GM19035 (cell line): ENCODE results near the gene AMZ1.

Experiments
- ATAC-seq: cut with Tn5 transposase; IDR thresholded peaks from one replicate; pipeline ENCODE4 v1.9.1; 2021; ENCODE audit not compliant: unreplicated experiment

AMZ1 gene, protein sequence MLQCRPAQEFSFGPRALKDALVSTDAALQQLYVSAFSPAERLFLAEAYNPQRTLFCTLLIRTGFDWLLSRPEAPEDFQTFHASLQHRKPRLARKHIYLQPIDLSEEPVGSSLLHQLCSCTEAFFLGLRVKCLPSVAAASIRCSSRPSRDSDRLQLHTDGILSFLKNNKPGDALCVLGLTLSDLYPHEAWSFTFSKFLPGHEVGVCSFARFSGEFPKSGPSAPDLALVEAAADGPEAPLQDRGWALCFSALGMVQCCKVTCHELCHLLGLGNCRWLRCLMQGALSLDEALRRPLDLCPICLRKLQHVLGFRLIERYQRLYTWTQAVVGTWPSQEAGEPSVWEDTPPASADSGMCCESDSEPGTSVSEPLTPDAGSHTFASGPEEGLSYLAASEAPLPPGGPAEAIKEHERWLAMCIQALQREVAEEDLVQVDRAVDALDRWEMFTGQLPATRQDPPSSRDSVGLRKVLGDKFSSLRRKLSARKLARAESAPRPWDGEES

DNA sequence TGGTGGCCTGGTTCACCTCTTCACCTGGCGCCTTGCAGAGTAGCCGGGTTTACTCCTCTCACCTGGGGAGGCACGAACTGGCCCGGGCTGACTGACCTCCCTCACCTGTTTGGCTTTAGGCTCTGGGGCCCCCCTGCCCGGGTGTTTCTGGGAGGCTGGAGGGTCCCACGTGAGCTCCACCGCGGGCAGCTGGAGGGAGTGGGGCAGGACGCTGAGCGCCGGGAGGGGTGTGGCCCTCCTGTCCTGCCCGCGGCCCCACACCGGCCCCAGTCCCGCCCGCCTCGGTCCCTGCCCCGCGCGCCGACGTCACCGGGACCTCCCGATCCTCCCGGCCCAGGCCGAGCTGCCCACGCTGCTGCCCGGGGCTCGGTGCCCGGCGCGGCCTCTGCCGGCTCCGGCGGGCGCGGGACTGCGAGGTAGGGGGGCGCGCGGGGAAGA, at the start of gene AMZ1:
AMZ1 (plus strand) TSS at position 322 of the 438 bp plus-strand sequence. CDS start 12,250 bp downstream, outside the sequence.
- no peak for ATAC-seq

DNA sequence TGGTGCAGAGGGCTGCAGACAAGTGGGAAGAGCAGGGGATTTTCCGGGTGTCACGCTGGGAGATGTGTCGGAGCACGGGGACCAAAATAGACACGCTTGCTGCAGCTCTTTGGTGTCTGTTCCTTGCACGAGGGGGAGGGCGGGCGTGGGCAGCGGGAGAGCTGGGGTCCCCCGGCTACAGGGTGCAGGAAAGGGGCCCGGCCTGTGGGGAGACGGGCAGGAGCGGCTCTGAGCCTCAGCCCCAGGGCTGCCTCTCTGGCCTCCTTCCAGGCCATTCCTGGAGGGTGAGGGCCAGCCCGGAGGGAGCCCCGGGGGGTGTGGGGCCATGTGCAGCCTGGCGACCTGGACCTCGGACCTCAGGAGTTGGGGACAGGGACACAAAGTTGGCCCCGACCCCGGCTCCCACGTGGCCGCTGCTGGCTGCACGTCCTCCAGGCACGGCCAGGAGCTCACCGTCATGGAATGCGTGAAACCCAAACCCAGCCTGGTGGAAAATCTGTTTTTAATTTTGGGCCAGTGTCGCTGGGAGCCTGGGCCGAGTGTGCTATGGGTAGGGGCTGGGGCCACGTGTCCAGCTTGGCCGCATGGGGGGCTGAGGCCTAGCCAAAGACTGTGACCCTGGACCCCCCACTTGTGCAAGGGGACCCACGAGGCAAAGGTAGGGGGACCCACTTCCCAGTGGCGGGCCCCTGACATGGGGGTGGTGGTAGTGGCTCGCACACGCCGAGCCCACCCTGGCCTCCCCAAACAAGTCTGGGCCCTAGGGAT, 49.6 kb upstream of the AMZ1 start:
- ATAC-seq, result no peak

- no peak for ATAC-seq
Measured at GRCh38 chr7:2639181-2639681, 48.8 kb upstream of the AMZ1 start.

DNA sequence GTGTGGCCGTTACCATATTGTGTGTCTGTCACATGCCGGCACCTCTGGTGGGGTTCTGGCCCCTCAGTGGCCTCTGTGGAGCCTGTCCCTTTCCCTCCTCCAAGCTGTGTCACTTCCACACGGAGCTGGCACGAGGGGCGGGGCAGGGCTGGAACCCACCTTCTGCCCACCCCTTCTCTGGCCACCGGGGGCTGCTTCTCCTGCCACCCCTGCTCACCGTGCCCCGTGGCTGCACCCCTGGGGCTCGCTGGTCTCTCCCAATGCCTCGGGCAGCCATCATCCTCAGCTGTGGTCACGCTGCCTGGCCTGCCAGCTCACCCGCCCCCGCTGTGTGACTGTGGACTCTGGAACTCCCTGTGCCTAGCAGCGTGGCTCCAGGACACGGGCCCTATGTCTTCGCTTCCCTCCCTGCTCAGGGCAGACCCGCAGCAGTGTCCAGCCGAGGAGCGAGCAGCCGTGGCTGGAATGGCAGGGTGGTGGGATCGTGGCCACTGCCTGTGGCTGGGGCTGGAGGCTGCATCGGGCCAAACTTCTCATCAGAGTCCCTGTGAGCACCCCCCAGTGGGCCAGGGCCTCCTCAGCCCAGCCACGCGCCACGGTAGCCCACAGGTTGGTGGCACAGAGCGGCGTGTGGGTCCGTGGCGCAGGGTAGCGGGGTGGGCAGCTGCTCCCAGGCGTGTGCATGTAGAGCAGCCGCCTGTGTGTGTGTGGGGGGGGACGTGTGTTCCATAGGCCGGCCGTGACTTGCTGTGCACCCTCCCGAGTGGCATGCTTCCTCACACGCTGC, 48.1 kb upstream of the AMZ1 start:
- no peak for ATAC-seq

GRCh38 chr7:2640482-2640830, 47.5 kb upstream of the AMZ1 start:
- ATAC-seq, result no peak

DNA sequence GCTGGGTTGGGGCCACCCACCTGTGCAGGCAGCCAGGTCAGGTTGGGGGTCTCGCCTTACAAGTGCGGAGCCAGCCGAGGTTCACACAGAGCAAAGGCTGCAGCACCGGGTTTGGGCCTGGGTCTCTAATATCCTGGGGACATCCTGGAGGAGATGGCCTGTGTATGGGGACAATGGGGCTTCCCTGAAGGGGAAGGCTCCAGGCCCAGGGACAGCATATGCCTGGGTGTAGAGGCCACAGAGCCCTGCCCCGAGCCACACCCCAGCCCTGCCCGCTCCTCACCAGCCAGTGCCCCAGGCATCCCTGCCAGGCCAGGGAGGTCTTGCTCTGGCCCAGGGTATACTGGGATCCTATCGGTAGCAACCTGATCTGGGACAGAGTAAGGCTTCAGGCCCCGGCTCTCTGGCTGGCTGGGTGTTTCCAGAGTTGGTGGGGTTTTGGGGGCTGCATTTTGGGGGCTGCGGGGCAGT, 47.1 kb upstream of the AMZ1 start:
- ATAC-seq, result no peak

DNA sequence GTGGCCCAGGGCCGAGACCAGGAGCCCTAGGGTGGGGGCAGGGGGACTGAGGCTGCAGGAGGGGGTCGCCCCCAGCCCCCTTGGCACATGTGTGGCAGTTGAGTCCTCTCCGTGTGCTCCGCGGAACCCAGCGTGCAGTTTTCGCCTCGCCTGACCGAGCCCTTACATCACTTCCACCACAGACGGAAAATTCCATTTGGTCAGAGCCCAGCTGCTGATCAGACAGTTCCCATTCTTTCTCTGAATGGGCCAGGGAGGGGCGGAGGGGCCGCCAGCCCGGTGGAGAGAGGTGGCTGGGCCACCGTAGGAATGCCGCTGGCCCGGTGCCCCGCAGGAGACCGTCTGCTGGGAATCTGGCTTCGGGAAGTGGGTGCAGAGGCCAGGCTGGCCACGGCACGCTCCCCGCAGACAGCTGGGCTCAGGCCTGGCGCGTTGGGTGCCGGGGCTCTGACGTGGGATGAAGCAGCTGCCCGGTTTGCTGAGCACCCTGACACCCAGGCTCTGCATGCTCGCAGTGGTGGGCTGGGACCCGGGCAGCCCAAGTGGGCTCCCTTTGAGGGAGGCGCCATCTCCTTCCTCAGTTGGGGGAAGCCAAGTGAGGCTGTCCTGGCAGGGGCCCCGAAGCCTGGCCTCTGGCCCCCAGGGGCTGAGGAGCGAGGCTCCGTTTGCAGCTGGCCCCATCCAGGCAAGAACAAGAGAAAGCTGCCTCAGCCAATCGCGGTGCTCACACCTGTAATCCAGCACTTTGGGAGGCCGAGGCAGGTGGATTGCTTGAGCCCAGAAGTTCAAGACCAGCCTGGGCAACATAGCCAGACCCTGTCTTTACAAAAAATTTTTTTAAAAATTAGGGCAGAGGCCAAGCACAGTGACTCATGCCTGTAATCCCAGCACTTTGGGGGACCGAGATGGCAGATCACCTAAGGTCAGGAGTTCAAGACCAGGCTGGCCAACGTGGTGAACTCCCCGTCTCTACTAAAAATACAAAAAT, 46.3 kb upstream of the AMZ1 start:
- no peak for ATAC-seq

DNA sequence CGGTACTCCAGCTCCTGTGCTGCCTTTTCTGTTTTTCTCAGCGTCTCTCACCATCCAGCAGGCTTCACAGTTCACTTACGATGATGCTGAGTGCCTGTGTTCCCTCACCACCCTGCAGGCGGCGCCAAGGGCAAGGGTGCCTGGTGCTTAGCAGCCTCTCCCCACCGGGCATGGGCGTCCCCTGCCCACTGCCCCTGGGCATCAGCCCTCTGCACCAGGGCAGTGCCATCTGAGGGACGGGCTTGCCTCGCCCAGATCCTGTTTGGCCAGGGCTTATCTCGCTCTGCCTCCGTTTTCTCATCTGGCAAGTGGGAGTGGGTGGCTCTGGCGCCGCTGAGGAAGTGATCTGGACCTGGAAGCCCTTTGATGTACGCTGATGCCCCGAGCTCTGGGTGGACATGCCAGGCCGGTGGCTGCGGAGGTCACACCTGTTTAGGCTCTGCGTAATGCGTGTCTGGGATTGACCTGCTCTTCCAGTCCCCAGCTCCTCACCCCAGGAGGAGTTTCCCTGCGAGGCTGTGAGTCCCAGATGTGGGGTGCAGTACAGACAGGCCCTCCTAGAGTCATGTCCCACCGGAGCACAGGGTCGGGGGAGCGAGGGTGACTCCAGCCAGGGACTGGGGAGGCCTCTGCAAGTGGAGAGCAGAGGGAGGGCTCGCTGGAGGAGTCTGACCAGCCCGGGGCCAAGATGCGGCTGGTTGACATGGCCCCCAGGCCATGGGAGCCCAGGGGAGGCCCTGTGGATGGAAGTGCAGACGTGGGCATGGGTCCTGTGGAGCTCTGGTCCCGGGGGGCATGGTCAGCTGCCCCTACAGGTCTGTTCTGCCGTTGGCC, 44.4 kb upstream of the AMZ1 start:
- no peak for ATAC-seq

GRCh38 chr7:2644220-2644561, 43.8 kb upstream of the AMZ1 start:
- ATAC-seq, result no peak

GRCh38 chr7:2644562-2645273, 43.3 kb upstream of the AMZ1 start:
- ATAC-seq, result peak; percentile 32

DNA sequence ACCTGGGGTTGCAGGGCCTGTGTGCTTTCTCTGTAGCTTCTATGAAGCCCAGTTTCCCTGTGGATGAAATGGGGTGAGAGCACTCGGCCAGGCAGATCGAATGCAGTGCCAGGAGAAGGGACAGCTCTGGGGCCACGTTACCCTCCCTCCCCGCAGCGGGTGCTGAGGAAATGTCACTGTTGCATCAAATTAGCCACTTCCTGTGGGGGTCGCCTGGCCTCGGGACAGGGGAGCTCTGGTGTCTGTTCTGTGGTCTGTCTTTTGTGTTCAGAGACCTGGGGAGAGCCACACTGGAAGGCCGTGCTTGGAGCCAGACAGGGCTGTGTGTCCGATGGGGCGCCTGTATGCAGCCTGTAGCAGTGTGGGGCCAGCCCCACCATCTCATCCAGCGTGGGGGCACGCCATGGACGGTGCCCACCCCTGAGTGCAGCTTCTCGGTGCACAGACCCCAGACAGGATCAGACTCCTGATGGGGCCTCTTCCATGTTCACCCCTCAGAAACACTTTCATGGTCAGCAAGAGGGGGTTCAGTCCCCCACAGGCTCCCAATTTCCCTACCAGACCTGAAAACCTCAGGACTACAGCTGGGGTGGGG, 42.6 kb upstream of the AMZ1 start:
- ATAC-seq, result peak; percentile 52

DNA sequence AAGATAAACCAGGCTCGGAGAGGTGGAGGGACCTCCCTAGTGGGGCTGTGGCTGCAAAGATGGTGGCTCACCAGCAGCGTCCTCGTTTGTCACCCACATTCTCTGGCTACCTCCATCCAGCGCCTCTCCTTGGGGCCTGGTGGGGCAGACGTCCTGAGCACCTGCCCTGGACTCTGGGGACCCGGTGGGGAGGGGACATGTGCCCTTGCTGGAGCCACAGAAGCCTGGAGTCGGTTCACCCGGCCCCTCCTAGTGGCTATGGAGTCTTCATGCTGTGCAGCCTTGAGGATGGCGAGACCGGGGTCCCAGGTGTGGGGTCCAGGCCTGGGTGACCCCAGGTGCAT, 41.7 kb upstream of the AMZ1 start:
- ATAC-seq, result no peak

- ATAC-seq, result no peak
Measured at GRCh38 chr7:2646680-2647571, 41.1 kb upstream of the AMZ1 start.

GRCh38 chr7:2647594-2648172, 40.3 kb upstream of the AMZ1 start:
- ATAC-seq, result no peak

DNA sequence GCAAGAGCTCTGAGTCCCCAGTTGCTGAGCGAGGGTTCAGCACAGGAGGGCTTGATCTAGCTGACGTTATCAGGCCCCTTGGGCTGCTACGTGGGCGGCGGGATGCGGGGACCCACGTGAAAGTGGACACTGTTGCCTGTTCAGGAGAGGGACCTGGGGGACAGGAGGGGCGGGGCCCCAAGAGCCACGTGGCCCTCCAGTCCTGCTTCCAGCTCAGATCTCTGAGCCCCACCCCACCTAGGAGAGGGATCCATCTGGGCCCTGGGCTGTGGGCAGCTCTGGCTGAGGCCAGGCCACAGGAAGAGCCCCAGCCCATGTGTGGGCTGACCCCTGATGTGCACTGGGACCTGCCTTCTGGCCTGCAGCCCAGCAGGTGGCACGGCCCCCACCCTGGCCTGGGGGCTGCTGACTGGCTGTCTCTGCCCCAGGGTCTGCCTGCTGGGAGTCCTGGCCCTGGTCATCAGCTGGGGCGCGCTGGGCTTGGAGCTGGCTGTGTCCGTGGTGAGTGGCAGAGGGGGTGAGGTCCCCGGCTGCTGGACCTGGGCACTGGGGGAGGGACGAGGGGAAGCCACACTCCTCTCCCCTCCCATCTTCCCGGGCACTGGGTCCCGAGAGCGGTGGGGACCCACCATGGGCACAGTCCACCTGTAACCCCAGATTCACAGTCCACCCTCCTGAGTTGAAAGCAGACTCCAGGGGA, 38.7 kb upstream of the AMZ1 start:
- ATAC-seq, result no peak

DNA sequence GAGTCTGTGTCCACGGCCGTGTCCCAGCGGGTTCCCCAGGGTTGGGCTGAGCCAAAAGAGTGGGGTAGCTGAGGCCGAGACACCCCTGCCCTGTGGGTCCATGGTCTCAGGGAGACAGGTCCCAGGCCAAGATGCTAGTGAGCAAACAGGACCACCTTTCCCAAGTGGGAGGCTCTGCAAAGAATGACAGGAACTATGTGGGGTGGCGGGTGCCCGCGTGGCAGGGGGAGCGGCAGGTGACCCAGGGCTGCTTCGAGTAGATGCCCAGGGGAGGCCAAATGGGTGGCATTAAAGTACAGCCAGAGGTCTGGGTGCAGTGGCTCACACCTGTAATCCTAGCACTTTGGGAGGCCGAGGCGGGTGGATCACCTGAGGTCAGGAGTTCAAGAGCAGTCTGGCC, 38.0 kb upstream of the AMZ1 start:
- no peak for ATAC-seq
